T47D (cell line): ENCODE results near the gene PPFIA1.
A peak's percentile ranks its signal among the peaks of the same experiment; 100 is the strongest.
"Not testable (repeated sequence)": the region's sequence is repeated elsewhere in the genome, so short reads cannot be mapped to it uniquely, and the experiment has no call there.

Experiments used
- DNase-seq, 2 experiments: peaks; one replicate each; pipeline versions ENCODE4 v3.0.0 to v3.0.0-alpha.2; 2011 to 2012; ENCODE audit warnings: low read depth in 1 of 2, low spot score in 1 of 2
- JUND ChIP-seq: IDR thresholded peaks from 2 replicates; pipeline ENCODE4 v1.6.1; 2012; ENCODE audit warnings: low read depth
- in situ Hi-C: cut with HindIII; loops from 2 replicates; pipeline ENCODE4 v1.10.0; 2016; ENCODE audit warnings: low sequenced_read_pairs, low pct_unique_long_range_greater_than_20kb

PPFIA1 gene

DNA sequence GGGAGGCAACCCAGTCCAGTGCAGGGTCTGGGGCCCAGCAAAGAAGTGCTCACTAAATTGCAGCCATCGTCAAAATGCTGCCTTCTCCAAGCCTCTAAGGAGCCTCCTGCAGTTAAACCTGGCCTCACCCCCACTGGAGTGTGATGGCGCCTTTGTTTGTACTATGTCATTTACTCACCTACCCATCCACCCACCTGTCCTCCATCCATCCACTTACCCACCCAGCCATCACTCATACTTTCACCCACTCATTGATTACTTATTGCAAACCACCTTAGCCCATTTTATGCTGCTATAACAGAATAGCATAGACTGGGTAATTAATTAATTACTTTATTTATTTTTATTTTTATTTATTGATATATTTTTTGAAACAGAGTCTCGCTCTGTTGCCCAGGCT, 28.8 kb upstream of the PPFIA1 start:
- no peak for DNase-seq
- in situ Hi-C loops = no loop called here
- TF ChIP-seq JUND = no peak

GRCh38 chr11:70242885-70243284, 27.6 kb upstream of the PPFIA1 start:
- no peak for DNase-seq
- TF ChIP-seq JUND = no peak
- in situ Hi-C loops = no loop called here

GRCh38 chr11:70243912-70244652, 26.4 kb upstream of the PPFIA1 start:
- in situ Hi-C loops = no loop called here
- DNase-seq = no peak
- TF ChIP-seq JUND = no peak

GRCh38 chr11:70244698-70245097, 25.8 kb upstream of the PPFIA1 start:
- DNase-seq = no peak
- TF ChIP-seq JUND = no peak
- in situ Hi-C loops = no loop called here

DNA sequence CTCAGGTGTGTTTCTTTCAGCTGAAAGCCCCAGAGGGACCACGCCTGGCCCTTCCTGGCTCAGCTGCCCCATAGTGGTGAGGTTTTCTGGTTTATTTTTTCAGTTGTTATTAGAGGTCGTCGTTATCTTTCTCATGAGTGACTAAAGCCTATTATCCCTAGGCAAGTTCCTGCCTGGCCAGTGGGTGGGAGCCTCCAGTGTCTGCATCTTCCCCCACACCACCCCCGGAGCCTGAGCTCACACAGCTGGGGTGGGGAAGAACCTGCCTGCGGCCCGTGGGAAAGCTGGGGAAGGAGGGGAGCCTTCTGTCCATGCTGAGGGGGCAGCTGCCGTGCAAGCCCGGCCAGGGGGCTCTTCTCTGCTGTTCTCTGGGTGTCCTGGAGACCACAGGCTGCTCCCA, 24.3 kb upstream of the PPFIA1 start:
- in situ Hi-C loops = no loop called here
- no peak for TF ChIP-seq JUND
- DNase-seq = no peak

- TF ChIP-seq JUND = no peak
- in situ Hi-C loops = no loop called here
- DNase-seq = no peak
Observed at GRCh38 chr11:70247042-70247709, 23.3 kb upstream of the PPFIA1 start.

DNA sequence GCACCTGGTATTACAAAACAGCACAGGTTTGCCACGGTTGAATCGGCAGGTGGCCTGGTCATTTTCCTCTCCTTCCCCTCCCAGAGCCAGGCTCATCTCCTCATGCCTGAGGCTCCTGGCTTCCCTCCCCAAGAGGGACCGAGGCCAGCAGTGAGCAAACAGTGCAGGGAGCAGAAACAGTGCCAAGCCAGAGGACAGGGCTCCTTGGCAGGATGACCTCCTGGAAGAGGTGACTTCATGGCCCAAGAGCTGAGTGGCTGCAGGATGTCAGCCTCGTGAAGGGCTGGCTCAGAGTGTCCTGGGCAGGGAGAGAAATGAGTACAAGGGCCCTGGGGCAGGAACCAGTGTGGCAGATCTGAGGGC, 22.8 kb upstream of the PPFIA1 start:
- DNase-seq = peak; percentile 57 to 90
- in situ Hi-C loops = no loop called here
- no peak for TF ChIP-seq JUND

DNA sequence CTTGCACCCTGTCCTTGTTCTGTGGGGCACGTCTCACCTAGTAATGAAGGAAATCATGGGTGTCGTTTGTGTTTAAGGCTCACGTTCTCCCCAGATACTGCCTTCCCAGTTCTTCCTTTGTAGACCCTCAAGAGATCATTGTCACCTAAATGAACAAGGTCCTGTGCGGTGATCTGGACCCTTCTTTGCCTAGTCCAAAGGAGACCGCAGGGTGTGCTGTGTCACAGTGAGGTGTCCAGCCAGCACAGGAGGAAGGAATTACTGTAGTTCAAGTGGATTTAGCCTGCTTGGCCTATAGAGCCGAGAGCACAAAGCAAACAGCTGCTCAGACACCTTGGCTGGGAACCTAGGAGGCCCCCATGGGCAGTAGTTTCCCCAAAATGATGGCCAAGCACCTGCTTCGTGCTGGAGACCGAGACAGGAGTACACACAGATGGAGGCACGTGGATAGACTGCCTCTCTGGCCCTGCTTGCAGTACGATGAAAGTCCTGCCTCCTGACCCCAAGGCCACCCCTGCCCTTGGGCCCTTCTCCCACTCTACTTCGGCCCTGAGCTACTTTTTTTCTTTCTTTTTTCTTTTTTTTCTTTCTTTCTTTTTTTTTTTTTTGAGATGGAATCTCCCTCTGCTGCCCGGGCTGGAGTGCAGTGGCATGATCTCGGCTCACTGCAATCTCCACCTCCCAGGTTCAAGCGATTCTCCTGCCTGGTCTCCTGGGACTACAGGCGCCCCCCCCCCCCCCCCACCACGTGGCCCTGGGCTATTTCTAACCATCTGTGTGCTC, 19.4 kb upstream of the PPFIA1 start:
- in situ Hi-C loops = no loop called here
- no peak for DNase-seq
- TF ChIP-seq JUND = no peak

DNA sequence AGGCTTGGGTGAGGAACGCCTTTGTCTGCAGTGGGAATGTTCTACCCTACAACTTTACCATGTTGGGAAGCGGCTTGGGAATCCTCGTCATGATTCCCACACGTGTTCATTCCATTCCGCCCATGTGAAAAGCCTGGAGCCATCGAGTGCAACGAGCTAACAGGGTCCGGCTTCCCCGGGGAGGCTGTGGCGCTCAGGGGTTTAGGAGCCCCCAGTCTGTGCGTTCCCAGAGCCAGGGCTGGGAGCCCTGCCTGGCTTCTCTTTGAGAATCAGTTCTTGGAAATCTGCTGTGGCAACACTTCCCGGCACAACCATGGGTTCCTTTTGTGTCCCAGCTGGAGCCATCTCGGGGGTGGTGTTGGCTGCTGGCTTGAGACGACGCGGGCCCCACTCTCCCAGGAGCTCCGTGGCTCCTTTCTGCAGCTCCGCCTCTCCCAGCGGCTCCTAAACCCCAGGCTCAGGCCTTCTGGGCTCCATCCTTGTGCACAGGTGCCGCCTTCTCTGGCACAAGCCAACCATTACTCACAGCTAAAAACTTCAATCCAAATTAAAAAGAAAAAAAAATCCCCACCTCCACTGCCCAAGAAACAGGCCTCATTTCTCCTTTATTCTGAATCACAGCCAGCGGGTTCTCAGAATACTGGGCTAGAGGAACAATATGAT, 18.7 kb upstream of the PPFIA1 start:
- in situ Hi-C loops = no loop called here
- no peak for TF ChIP-seq JUND
- DNase-seq = no peak

DNA sequence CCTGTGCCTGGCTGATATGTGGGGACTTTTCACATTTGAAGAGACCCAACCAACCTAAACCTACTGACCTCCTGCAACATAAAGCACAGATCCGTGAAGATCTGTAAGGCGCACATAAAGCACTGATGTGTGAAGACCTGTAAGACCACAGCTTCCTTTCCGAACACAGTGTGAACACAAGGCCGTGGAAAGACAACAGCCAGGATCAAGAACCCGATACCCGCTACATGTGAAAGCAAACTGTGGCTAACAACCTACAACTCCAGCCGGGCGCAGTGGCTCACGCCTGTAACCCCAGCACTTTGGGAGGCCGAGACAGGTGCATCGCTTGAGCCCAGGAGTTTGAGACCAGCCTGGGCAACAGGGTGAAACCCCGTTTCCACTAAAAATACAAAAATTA, 17.6 kb upstream of the PPFIA1 start:
- no peak for TF ChIP-seq JUND
- in situ Hi-C loops = no loop called here
- no peak for DNase-seq

- in situ Hi-C loops = no loop called here
- no peak for DNase-seq
- no peak for TF ChIP-seq JUND
Observed at GRCh38 chr11:70255477-70256116, 14.9 kb upstream of the PPFIA1 start.

DNA sequence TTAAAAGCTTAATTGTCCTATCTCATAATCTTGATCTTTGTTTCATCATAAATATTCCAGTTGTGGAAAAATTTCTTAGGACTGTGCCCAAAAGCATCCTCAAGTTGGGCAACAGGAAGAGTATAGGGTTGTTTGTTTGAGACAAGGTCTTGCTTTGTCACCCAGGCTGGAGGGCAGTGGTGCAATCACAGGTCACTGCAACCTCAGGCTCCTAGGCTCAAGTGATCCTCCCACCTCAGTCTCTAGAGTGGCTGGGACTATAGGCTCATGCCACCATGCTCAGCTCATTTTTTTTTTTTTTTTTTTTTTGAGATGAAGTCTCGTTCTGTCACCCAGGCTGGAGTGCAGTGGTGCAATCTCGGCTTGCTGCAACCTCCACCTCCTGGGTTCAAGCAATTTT, 11.4 kb upstream of the PPFIA1 start:
- in situ Hi-C loops = not testable (repeated sequence)
- peak in 1 of 2 experiments; percentile 55 for DNase-seq
